Measurements from ENCODE around the gene TBC1D22A. TPM values are rescaled to one million over a fixed set of nuclear protein-coding genes. Genes with fewer than 3 reads are reported as not detected.

Gene TBC1D22A
- total and polyA plus RNA-seq, 2 donors (not counting 3 experiments of a cell fraction or from before 2014, with no cell fraction given), result 26.1 to 32.4 TPM

- no peak overlapping the region for H3K9ac ChIP-seq (replicated peaks; ENCODE audit: extremely low read depth, insufficient read depth, low read length)
- TF ChIP-seq MAX (IDR thresholded peaks at IDR 0.05; ENCODE audit: insufficient read depth, insufficient read length), result no peak
- no peak for TF ChIP-seq MYC (IDR thresholded peaks at IDR 0.05; ENCODE audit: low read depth, low read length)
- CTCF ChIA-PET, result no interaction called here
- no peak overlapping the region for H3K4me3 ChIP-seq (replicated peaks in 1 of 3; ENCODE audit: insufficient read depth in 1 of 3, low read depth in 1 of 3, low read length in 3 of 3)
- H3K9me3 ChIP-seq (replicated peaks; ENCODE audit: control insufficient read depth, insufficient read depth, low read length), result no peaks in the 10 kb centered on the region
- H3K27ac ChIP-seq (ENCODE audit: insufficient read depth, low read depth, low read length), result no peak overlapping the region
- no peak overlapping the region for H3K4me2 ChIP-seq (ENCODE audit: insufficient read depth, low read length)
- no peaks in the 10 kb centered on the region for H3K9me1 ChIP-seq (replicated peaks; ENCODE audit: control insufficient read depth, extremely low read depth, insufficient read depth, low read length)
- dilution Hi-C loops (cut with MboI; ENCODE audit: extremely low pct_ligation_motif_present, low sequenced_read_pairs), result no loop called here
- no peaks in the 10 kb centered on the region for H3K4me1 ChIP-seq (ENCODE audit: control insufficient read depth, extremely low read depth, insufficient read depth, low read length)
- no peaks in the 10 kb centered on the region for H3K79me2 ChIP-seq (ENCODE audit: control insufficient read depth, insufficient read depth, low read length)
- H4K20me1 ChIP-seq (replicated peaks; ENCODE audit: control insufficient read depth, extremely low read depth, insufficient read depth, low read length), result no peaks in the 10 kb centered on the region
- intact Hi-C loops (cut with micrococcal nuclease), result no loop called here
- POLR2A ChIA-PET, result no interaction called here
- no TSS peak for BruUV-seq (replicated peaks)
- no peak for DNase-seq (ENCODE audit: low read depth, low spot score)
- H3K27me3 ChIP-seq (ENCODE audit: control insufficient read depth in 2 of 2, insufficient read depth in 2 of 2, low read length in 2 of 2), result no peaks in the 10 kb centered on the region
- H3K36me3 ChIP-seq (ENCODE audit: control insufficient read depth in 2 of 2, extremely low read depth in 1 of 2, insufficient read depth in 2 of 2, low read length in 2 of 2), result no peaks in the 10 kb centered on the region
- H2AFZ ChIP-seq (ENCODE audit: low read depth, low read length), result no peak overlapping the region
- FAIRE-seq, result no peak
Measured at GRCh38 chr22:46957521-46957920, 195.1 kb downstream of the TBC1D22A start.

DNA sequence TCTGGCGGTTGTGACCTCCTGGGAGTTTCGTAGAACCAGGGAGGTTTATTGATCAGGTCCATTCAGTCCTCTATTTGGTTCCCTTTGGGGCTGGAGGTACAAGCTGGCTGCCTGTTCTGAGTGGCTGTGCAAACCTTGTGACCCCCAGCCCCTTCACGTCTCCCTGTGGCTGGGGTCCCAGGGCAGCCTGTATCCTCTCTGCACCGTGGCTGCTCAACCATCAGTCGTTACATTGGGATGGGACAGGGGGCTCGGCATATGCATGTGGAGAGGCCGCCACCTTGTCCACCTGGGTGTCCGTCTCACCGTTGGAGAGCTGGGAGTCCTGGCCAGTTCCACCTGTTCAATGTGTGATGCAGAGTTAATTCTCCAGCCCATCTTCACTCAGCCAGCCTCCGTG is 195.7 kb downstream of the TBC1D22A start:
- H3K27ac ChIP-seq (ENCODE audit: insufficient read depth, low read depth, low read length), result no peak overlapping the region
- H3K36me3 ChIP-seq (ENCODE audit: control insufficient read depth in 2 of 2, extremely low read depth in 1 of 2, insufficient read depth in 2 of 2, low read length in 2 of 2), result no peaks in the 10 kb centered on the region
- no peak for DNase-seq (ENCODE audit: low read depth, low spot score)
- ChIA-PET POLR2A (interaction anchor here (0.7 kb wide), 1 partner anchor 15 kb away, joined by 3 read pairs; no protein-coding TSS in a partner anchor), CTCF (no interaction called here)
- H3K9me3 ChIP-seq (replicated peaks; ENCODE audit: control insufficient read depth, insufficient read depth, low read length), result no peaks in the 10 kb centered on the region
- no peaks in the 10 kb centered on the region for H4K20me1 ChIP-seq (replicated peaks; ENCODE audit: control insufficient read depth, extremely low read depth, insufficient read depth, low read length)
- no peak overlapping the region for H3K4me3 ChIP-seq (replicated peaks in 1 of 3; ENCODE audit: insufficient read depth in 1 of 3, low read depth in 1 of 3, low read length in 3 of 3)
- H3K9ac ChIP-seq (replicated peaks; ENCODE audit: extremely low read depth, insufficient read depth, low read length), result no peak overlapping the region
- H3K79me2 ChIP-seq (ENCODE audit: control insufficient read depth, insufficient read depth, low read length), result no peaks in the 10 kb centered on the region
- no peak for FAIRE-seq
- no peak overlapping the region for H3K4me2 ChIP-seq (ENCODE audit: insufficient read depth, low read length)
- H3K9me1 ChIP-seq (replicated peaks; ENCODE audit: control insufficient read depth, extremely low read depth, insufficient read depth, low read length), result no peaks in the 10 kb centered on the region
- no peak overlapping the region for H2AFZ ChIP-seq (ENCODE audit: low read depth, low read length)
- H3K27me3 ChIP-seq (ENCODE audit: control insufficient read depth in 2 of 2, insufficient read depth in 2 of 2, low read length in 2 of 2), result no peaks in the 10 kb centered on the region
- no peaks in the 10 kb centered on the region for H3K4me1 ChIP-seq (ENCODE audit: control insufficient read depth, extremely low read depth, insufficient read depth, low read length)
- BruUV-seq (replicated peaks), result no TSS peak
- TF ChIP-seq FOS (IDR thresholded peaks at IDR 0.05; ENCODE audit: borderline replicate concordance, insufficient read depth, low read length) (no peak), POLR2AphosphoS5 (IDR thresholded peaks at IDR 0.05; ENCODE audit: insufficient read depth, low read depth, low read length) (no peak), MAX (IDR thresholded peaks at IDR 0.05; ENCODE audit: insufficient read depth, insufficient read length) (no peak), GATA2 (IDR thresholded peaks at IDR 0.05; ENCODE audit: insufficient read depth, insufficient read length, low read depth, low read length) (no peak), POLR2A (IDR thresholded peaks at IDR 0.05; ENCODE audit: low read depth, low read length) (no peak)
- intact Hi-C loops (cut with micrococcal nuclease), result no loop called here
- dilution Hi-C loops (cut with MboI; ENCODE audit: extremely low pct_ligation_motif_present, low sequenced_read_pairs), result no loop called here
